ENCODE measurements around the gene SARS2.

The SARS2 gene

GRCh38 chr19:38918526-38918925, 12.0 kb downstream of the SARS2 start:
- no peak for DNase-seq (ENCODE audit: low read depth in 1 of 2, low spot score in 1 of 2)

GRCh38 chr19:38917921-38918491, 12.6 kb downstream of the SARS2 start:
- DNase-seq (ENCODE audit: low read depth in 1 of 2, low spot score in 1 of 2) = no peak

GRCh38 chr19:38917516-38917915, 13.0 kb downstream of the SARS2 start:
- DNase-seq (ENCODE audit: low read depth in 1 of 2, low spot score in 1 of 2) = no peak

GRCh38 chr19:38915329-38916321, 14.9 kb downstream of the SARS2 start:
- DNase-seq (ENCODE audit: low read depth in 1 of 2, low spot score in 1 of 2) = no peak

- no peak for DNase-seq (ENCODE audit: low read depth in 1 of 2, low spot score in 1 of 2)
These were observed 16.6 kb downstream of the SARS2 start for GRCh38 chr19:38913958-38914357.

- DNase-seq (ENCODE audit: low read depth in 1 of 2, low spot score in 1 of 2) = no peak
These were observed 17.7 kb downstream of the SARS2 start for GRCh38 chr19:38912600-38913514.

GRCh38 chr19:38911388-38912001, 19.1 kb downstream of the SARS2 start:
- no peak for DNase-seq (ENCODE audit: low read depth in 1 of 2, low spot score in 1 of 2)

GRCh38 chr19:38910488-38910887, 20.1 kb downstream of the SARS2 start:
- DNase-seq (ENCODE audit: low read depth in 1 of 2, low spot score in 1 of 2) = no peak

GRCh38 chr19:38908911-38909310, 21.7 kb downstream of the SARS2 start:
- DNase-seq (ENCODE audit: low read depth in 1 of 2, low spot score in 1 of 2) = no peak

- DNase-seq (ENCODE audit: low read depth in 1 of 2, low spot score in 1 of 2) = no peak
These were observed 22.9 kb downstream of the SARS2 start for GRCh38 chr19:38907670-38908069.

GRCh38 chr19:38907227-38907626, 23.3 kb downstream of the SARS2 start:
- no peak for DNase-seq (ENCODE audit: low read depth in 1 of 2, low spot score in 1 of 2)

- DNase-seq (ENCODE audit: low read depth in 1 of 2, low spot score in 1 of 2) = no peak
These were observed 24.9 kb downstream of the SARS2 start for GRCh38 chr19:38905620-38906019.

GRCh38 chr19:38904581-38905539, 25.7 kb downstream of the SARS2 start:
- no peak for DNase-seq (ENCODE audit: low read depth in 1 of 2, low spot score in 1 of 2)

- DNase-seq (ENCODE audit: low read depth in 1 of 2, low spot score in 1 of 2) = no peak
These were observed 28.9 kb downstream of the SARS2 start for GRCh38 chr19:38901683-38902082.

GRCh38 chr19:38900743-38901190, 29.8 kb downstream of the SARS2 start:
- DNase-seq (ENCODE audit: low read depth in 1 of 2, low spot score in 1 of 2) = no peak

GRCh38 chr19:38900202-38900629, 30.3 kb downstream of the SARS2 start:
- DNase-seq (ENCODE audit: low read depth in 1 of 2, low spot score in 1 of 2) = no peak

- peak; percentile 93 to 99 for DNase-seq (ENCODE audit: low read depth in 1 of 2, low spot score in 1 of 2)
These were observed 30.9 kb downstream of the SARS2 start, which contains the start of the genes NFKBIB and SIRT2 for GRCh38 chr19:38899447-38900201. TSS of gene NFKBIB (plus strand) at chr19:38899969. CDS start at chr19:38900033, 64 bp downstream. TSS of gene SIRT2 (minus strand) at chr19:38899618. CDS start at chr19:38899521, 97 bp downstream.

GRCh38 chr19:38898788-38899446, 31.6 kb downstream of the SARS2 start:
- DNase-seq (ENCODE audit: low read depth in 1 of 2, low spot score in 1 of 2) = no peak

All from activated CD4-positive, alpha-beta T cell treated with anti-CD3 and anti-CD28 coated beads, Interleukin-2, amount 50 U/mL, for 24 hours (primary cell).